Ishikawa (cell line): ENCODE results near the gene POFUT1.

Source experiments
- CEBPB ChIP-seq: IDR thresholded peaks from 2 replicates; pipeline ENCODE4 v1.6.1; 2012
- CREB1 ChIP-seq: IDR thresholded peaks from 2 replicates; pipeline ENCODE4 v1.6.1; 2012; ENCODE audit warnings: low read depth
- EGR1 ChIP-seq: IDR thresholded peaks from 2 replicates; pipeline ENCODE4 v1.6.1; 2012
- EP300 ChIP-seq: IDR thresholded peaks from 2 replicates; pipeline ENCODE4 v1.6.1; 2012; ENCODE audit warnings: borderline replicate concordance
- FOXM1 ChIP-seq: IDR thresholded peaks from 2 replicates; pipeline ENCODE4 v1.6.1; 2012; ENCODE audit warnings: low read depth, borderline replicate concordance
- NFIC ChIP-seq: IDR thresholded peaks from 2 replicates; pipeline ENCODE4 v1.6.1; 2012
- RAD21 ChIP-seq: IDR thresholded peaks from 2 replicates; pipeline ENCODE4 v1.6.1; 2012; ENCODE audit warnings: low read depth
- REST ChIP-seq: IDR thresholded peaks from 2 replicates; pipeline ENCODE4 v1.6.1; 2012; ENCODE audit warnings: low read depth, mild to moderate bottlenecking
- TAF1 ChIP-seq: IDR thresholded peaks from 2 replicates; pipeline ENCODE4 v1.6.1; 2012; ENCODE audit warnings: low read depth, mild to moderate bottlenecking
- TCF12 ChIP-seq: IDR thresholded peaks from 2 replicates; pipeline ENCODE4 v1.6.1; 2012; ENCODE audit warnings: low read depth
- TEAD4 ChIP-seq: IDR thresholded peaks from 2 replicates; pipeline ENCODE4 v1.6.1; 2012
- YY1 ChIP-seq: IDR thresholded peaks from 2 replicates; pipeline ENCODE4 v1.6.1; 2012; ENCODE audit warnings: low read depth
- ZBTB7A ChIP-seq: IDR thresholded peaks from 2 replicates; pipeline ENCODE4 v1.6.1; 2012; ENCODE audit warnings: low read depth
- TF ChIP-seq, protein P1 (sequence below): IDR thresholded peaks from 2 replicates; pipeline ENCODE4 v1.6.1; 2012
- TF ChIP-seq, protein P2 (sequence below): IDR thresholded peaks from 2 replicates; pipeline ENCODE4 v1.6.1; 2012

POFUT1 gene

GRCh38 chr20:32204205-32205109 lies 3.2 kb upstream of the POFUT1 start:
- TF ChIP-seq, protein P1, sequence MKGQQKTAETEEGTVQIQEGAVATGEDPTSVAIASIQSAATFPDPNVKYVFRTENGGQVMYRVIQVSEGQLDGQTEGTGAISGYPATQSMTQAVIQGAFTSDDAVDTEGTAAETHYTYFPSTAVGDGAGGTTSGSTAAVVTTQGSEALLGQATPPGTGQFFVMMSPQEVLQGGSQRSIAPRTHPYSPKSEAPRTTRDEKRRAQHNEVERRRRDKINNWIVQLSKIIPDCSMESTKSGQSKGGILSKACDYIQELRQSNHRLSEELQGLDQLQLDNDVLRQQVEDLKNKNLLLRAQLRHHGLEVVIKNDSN: no peak
- no peak for TF ChIP-seq TAF1
- no peak for TF ChIP-seq NFIC
- TF ChIP-seq REST: no peak
- TF ChIP-seq ZBTB7A: no peak
- TF ChIP-seq TEAD4: no peak
- TF ChIP-seq EP300: no peak
- no peak for TF ChIP-seq FOXM1
- TF ChIP-seq TCF12: no peak
- no peak for TF ChIP-seq CREB1
- TF ChIP-seq CEBPB: no peak
- no peak for TF ChIP-seq EGR1
- no peak for TF ChIP-seq RAD21
- TF ChIP-seq, protein P2, sequence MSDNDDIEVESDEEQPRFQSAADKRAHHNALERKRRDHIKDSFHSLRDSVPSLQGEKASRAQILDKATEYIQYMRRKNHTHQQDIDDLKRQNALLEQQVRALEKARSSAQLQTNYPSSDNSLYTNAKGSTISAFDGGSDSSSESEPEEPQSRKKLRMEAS: no peak

DNA sequence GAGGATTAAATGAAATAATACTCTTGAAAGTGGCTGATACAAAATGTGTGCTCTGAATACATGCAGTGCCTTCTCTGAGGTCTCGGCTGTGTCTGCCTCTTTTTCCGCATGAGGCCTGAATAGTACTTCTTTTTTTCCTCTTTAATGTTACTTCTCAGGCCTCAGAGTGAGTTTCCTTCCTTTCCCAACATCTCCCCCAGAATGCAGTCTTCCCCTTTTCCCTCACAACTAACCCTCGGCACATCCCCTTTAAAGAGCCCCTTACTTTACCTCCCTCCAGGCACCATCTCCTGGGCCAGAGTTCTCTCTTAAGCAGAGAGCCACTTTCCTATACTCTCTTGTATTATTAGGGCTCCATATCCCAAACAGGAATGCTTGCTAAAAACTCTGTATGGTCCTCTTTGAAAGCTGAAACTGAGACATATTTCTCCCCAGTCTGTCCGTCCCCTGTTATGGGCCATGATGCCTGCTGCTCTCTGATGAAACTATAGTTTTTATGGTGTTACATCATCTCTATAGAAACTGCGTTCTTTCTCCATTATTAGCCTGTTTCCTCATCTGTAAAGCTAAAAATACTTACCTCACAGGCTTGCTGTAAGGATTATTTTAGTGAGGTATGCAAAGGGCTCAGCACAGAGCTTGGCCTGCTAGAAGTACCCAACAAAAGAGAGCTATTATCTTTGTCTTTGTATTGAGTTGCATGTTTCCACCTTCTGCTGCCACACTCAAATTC lies 2.4 kb upstream of the POFUT1 start:
- TF ChIP-seq, protein P2: no peak
- TF ChIP-seq EGR1 (no peak), RAD21 (no peak), CREB1 (no peak), CEBPB (no peak), NFIC (no peak), ZBTB7A (no peak), YY1 (no peak), TAF1 (no peak), FOXM1 (no peak), TEAD4 (no peak), EP300 (no peak)

GRCh38 chr20:32205843-32206759 lies 1.6 kb upstream of the POFUT1 start:
- TF ChIP-seq FOXM1 (no peak), NFIC (no peak), TAF1 (no peak), REST (no peak), RAD21 (no peak), YY1 (no peak), EP300 (no peak), ZBTB7A (no peak), TCF12 (no peak), CREB1 (no peak), EGR1 (no peak), CEBPB (no peak), TEAD4 (no peak)
- TF ChIP-seq, protein P2: no peak
- TF ChIP-seq, protein P1: no peak
